HepG2 (cell line): ENCODE measurements around the gene BMP2K. TPM values are rescaled to one million over a fixed set of nuclear protein-coding genes. Genes with fewer than 3 reads are reported as not detected.

ENCODE experiments used
- AGO2 ChIP-seq: fragments of 200-400 bp; formaldehyde crosslinking; optimal IDR thresholded peaks from 2 replicates; pipeline ENCODE3; 2017; ENCODE audit warnings: mild to moderate bottlenecking, low read depth, low read length, moderate library complexity
- MAFF ChIP-seq: IDR thresholded peaks from 2 replicates; pipeline ENCODE4 v1.6.1; 2011; ENCODE audit warnings: low read depth, low read length, improper control_type of control experiment
- MEIS2 ChIP-seq: sonication (generic); formaldehyde crosslinking; IDR thresholded peaks from 2 replicates; pipeline ENCODE4 v1.9.0; 2021; ENCODE audit warnings: mild to moderate bottlenecking, missing genetic modification reagents
- MTF1 ChIP-seq: sonication (generic); formaldehyde crosslinking; IDR thresholded peaks from 2 replicates; pipeline ENCODE4 v1.5.0; 2020; ENCODE audit warnings: missing genetic modification reagents
- MXD4 ChIP-seq: IDR thresholded peaks from 2 replicates; pipeline ENCODE4 v1.6.1; 2016; ENCODE audit warnings: mild to moderate bottlenecking, missing biosample characterization, missing genetic modification reagents
- TEAD2 ChIP-seq: sonication (generic); formaldehyde crosslinking; IDR thresholded peaks from 2 replicates; pipeline ENCODE4 v1.9.0; 2021; ENCODE audit warnings: missing genetic modification reagents
- TFDP2 ChIP-seq: sonication (generic); formaldehyde crosslinking; IDR thresholded peaks from 2 replicates; pipeline ENCODE4 v1.4.0; 2020; ENCODE audit warnings: missing genetic modification reagents
- TOE1 ChIP-seq: sonication (generic); formaldehyde crosslinking; IDR thresholded peaks from 2 replicates; pipeline ENCODE4 v1.4.0; 2020; ENCODE audit warnings: mild to moderate bottlenecking, missing genetic modification reagents
- TP53 ChIP-seq: sonication (generic); formaldehyde crosslinking; conservative IDR thresholded peaks from 2 replicates; pipeline ENCODE4 v1.4.0; 2020; ENCODE audit warnings: missing genetic modification reagents
- XRCC5 ChIP-seq: fragments of 200-400 bp; formaldehyde crosslinking; optimal IDR thresholded peaks from 2 replicates; pipeline ENCODE3; 2017; ENCODE audit warnings: mild to moderate bottlenecking, low read length
- ZNF136 ChIP-seq: sonication (generic); formaldehyde crosslinking; IDR thresholded peaks from 2 replicates; pipeline ENCODE4 v1.8.1; 2022; ENCODE audit warnings: low read depth, mild to moderate bottlenecking, moderate library complexity, missing genetic modification reagents
- ZNF318 ChIP-seq: sonication (generic); formaldehyde crosslinking; IDR thresholded peaks from 2 replicates; pipeline ENCODE4 v1.4.0; 2020; ENCODE audit warnings: mild to moderate bottlenecking, missing genetic modification reagents
- ZNF350 ChIP-seq: sonication (generic); formaldehyde crosslinking; IDR thresholded peaks from 2 replicates; pipeline ENCODE4 v1.4.0; 2020; ENCODE audit warnings: mild to moderate bottlenecking, low read depth, missing genetic modification reagents, borderline replicate concordance
- polyA plus RNA-seq, 8 experiments: library from polyadenylated mRNA; depleted of rRNA in 3 of 8; stranded (reverse) in 7 of 8; unstranded in 1 of 8; fragments of >200 nt; fragmentation: Illumina TruSeq in 4 of 8; extraction: Trizol in 4 of 8; gene quantifications; 2 replicates each; pipeline versions ENCODE4 v1.2.1 to v1.2.3, GENCODE V29; 2011 to 2016; ENCODE audit warnings: low read depth in 4 of 8, missing spikeins in 1 of 8, mixed read lengths in 1 of 8; ENCODE audit not compliant: insufficient read depth in 1 of 8
- total RNA-seq, 5 experiments: library from RNA; depleted of rRNA; stranded (reverse); fragments of >200 nt; fragmentation: Illumina TruSeq; extraction: Trizol; gene quantifications; 2 replicates each; pipeline ENCODE4 v1.2.3, GENCODE V29; 2016; ENCODE audit warnings: low read depth in 1 of 5
- TF ChIP-seq, protein P1 (sequence below): sonication (generic); formaldehyde crosslinking; conservative IDR thresholded peaks from 2 replicates; pipeline ENCODE4 v1.8.0; 2022; ENCODE audit warnings: mild to moderate bottlenecking, moderate library complexity, missing genetic modification reagents
- TF ChIP-seq, protein P2 (sequence below): IDR thresholded peaks from 2 replicates; pipeline ENCODE4 v1.6.1; 2018; ENCODE audit warnings: missing genetic modification reagents

BMP2K gene
- total and polyA plus RNA-seq, 2 of the 13 experiments (the other 11 are each of a cell fraction or from before 2014, with no cell fraction given): 8.6 to 15.2 TPM

- TF ChIP-seq, protein P1, sequence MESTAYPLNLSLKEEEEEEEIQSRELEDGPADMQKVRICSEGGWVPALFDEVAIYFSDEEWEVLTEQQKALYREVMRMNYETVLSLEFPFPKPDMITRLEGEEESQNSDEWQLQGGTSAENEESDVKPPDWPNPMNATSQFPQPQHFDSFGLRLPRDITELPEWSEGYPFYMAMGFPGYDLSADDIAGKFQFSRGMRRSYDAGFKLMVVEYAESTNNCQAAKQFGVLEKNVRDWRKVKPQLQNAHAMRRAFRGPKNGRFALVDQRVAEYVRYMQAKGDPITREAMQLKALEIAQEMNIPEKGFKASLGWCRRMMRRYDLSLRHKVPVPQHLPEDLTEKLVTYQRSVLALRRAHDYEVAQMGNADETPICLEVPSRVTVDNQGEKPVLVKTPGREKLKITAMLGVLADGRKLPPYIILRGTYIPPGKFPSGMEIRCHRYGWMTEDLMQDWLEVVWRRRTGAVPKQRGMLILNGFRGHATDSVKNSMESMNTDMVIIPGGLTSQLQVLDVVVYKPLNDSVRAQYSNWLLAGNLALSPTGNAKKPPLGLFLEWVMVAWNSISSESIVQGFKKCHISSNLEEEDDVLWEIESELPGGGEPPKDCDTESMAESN (CRISPR knock-in tag): no peak
- 0 out of 2 replicates have a peak, but pooled peaks have one; percentile 34 for TF ChIP-seq TOE1 (CRISPR knock-in tag)
- TF ChIP-seq MTF1: no peak
- TF ChIP-seq ZNF318 (CRISPR knock-in tag): no peak
- TF ChIP-seq TEAD2: no peak
- no peak for TF ChIP-seq MAFF
- TF ChIP-seq AGO2: peak; percentile 80
- TF ChIP-seq, protein P2, sequence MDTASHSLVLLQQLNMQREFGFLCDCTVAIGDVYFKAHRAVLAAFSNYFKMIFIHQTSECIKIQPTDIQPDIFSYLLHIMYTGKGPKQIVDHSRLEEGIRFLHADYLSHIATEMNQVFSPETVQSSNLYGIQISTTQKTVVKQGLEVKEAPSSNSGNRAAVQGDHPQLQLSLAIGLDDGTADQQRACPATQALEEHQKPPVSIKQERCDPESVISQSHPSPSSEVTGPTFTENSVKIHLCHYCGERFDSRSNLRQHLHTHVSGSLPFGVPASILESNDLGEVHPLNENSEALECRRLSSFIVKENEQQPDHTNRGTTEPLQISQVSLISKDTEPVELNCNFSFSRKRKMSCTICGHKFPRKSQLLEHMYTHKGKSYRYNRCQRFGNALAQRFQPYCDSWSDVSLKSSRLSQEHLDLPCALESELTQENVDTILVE (CRISPR knock-in tag): peak; percentile 67; the same call in 1 of the 2 replicates
- TF ChIP-seq ZNF350 (CRISPR knock-in tag): 0 out of 2 replicates have a peak, but pooled peaks have one; percentile 41
- TF ChIP-seq MEIS2 (CRISPR knock-in tag): no peak
- peak; percentile 81 for TF ChIP-seq MXD4 (CRISPR knock-in tag)
- TF ChIP-seq TFDP2: peak; percentile 40
- no peak for TF ChIP-seq TP53 (CRISPR knock-in tag)
- no peak for TF ChIP-seq ZNF136 (CRISPR knock-in tag)
- TF ChIP-seq XRCC5: no peak
These were observed 659 bp upstream of the BMP2K start (continued) for GRCh38 chr4:78775303-78776078.
